Endometrium (tissue), 2 donors: ENCODE data around the gene VPS41.
"Not testable (repeated sequence)": the region's sequence is repeated elsewhere in the genome, so short reads cannot be mapped to it uniquely, and the experiment has no call there.

Experiments used
- FAIRE-seq: peaks from 2 replicates; lab custom pipeline; 2012; peaks lifted over from hg19 to GRCh38; lab: Jason Lieb, UNC
- donor health status: control.
- donor health status: control.

The VPS41 gene

DNA sequence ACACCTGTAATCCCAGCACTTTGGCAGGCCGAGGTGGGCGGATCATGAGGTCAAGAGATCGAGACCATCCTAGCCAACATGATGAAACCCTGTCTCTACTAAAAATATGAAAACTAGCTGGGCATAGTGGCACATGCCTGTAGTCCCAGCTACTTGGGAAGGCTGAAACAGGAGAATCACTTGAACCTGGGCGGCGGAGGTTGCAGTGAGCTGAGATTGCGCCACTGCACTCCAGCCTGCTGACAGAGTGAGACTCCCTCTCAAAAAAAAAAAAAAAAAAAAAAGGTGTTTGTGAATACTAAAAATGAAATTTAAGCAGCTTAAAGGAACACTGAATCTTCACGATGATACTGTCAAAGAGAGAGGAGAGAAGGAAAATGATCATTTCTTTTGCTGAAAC is 54.0 kb downstream of the VPS41 start:
- FAIRE-seq, result not testable (repeated sequence)

DNA sequence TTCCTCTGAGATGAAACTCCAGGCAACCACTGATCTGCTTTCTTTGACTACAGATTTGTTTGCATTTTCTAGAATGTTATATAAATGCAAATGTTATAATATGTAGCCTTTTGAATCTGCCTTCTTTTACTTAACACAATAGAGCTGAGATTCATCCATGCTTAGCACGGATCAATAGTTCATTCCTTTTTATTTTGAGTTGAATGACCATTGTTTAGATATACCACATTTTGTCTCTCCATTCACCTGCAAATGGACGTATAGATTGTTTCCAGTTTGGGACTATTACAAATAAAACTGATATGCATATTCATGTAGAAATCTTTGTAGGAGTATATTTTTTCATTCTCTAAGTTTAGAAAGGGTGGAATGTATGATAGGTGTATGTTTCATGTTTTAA is 57.7 kb downstream of the VPS41 start:
- FAIRE-seq, result no peak

DNA sequence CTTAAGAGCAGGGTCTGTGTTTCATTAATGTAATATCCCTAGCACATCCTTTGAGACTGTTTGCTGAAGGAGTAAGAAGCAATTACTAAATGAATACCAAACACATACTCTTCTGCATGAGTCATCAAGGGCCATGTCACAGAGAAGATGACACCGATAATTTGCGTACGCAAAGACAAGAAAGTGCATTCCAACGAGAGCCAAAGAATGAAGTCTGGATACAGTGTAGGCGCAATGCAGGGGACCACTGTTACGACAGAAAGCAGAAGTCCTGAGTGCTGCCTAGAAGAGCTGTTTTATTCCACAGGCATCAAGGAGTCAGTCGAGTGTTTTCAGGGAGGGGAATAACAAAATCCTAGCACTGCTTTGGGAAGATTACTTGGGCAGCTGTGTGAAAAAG is 62.7 kb downstream of the VPS41 start:
- FAIRE-seq, result no peak

DNA sequence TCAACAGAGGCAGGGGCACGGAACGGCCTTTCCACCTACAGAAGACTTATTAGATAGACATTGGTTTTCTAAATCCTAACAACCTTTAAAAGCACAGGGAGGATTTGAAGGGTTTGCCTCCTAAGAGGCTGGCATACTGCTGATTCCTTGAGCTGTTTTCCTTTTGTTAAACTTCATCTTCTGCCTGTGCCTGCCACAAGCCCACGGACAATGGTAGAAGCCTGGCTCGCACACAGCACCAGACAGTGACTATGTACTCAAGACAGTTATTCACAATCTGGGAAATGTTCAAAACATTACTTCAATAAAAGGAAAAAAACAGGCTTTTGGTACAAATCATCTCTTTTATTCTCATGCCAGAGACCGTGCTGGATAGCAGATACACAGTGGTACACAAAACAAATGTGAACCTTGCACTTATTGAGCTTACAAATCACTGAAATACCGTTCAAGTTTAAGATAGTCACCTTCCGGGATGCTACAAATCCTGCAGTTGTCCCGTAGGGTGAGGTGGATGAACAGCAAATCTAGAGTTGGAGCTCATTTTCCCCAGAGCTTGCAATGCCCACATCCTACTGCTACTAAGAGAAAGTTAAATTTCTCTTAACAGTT is 63.9 kb downstream of the VPS41 start:
- FAIRE-seq, result no peak

DNA sequence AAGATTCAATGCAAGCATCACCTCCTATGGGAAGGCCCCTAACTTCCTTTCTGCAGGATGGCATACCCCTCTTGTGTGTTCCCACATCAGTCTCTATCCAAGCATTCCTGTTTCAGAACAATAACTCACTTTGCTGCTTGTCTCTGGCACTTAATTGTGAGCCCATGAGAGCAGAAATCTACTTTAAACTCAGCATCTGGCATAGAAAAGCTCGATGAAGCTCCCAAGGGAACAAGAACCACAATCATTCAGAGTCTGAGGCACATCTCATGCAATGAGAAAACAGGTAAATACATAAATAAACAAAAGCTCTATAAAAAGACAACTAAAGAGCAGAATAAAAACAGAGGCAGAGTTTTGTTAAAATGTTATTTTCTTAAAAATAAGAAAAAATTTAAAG is 66.2 kb downstream of the VPS41 start:
- FAIRE-seq, result no peak

DNA sequence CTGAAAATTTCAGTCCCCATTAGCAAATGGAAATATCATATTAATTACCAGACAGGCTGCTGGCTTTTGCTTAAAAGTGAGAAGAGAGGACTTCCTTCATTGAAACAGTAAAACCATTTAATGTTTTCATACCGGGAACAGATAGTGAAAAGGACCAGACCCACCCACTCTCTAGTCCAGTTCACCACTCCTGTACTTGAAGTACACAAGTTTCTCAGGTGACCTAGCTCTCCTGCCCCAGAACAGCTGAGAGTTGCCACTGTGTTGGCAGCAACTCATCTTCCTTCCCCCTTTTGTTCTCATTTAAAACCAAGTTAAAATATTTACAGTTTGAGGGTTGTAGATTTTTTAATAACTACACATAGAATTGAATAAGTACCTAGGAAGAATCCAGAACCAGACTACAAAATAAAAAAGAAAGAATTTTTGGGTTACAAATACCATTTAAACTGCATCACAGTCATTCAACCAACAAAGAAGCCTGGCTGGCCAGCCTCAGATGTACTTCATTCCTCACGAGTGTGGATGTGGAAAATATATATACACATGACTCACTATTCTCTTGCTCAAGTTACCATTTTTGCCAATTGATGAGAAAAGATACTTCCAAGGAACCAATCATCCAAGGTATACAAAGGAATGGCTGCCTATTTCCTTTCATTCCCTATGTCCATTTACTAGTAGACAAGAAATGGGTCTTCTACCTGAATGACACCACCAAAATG is 68.1 kb downstream of the VPS41 start:
- no peak for FAIRE-seq

DNA sequence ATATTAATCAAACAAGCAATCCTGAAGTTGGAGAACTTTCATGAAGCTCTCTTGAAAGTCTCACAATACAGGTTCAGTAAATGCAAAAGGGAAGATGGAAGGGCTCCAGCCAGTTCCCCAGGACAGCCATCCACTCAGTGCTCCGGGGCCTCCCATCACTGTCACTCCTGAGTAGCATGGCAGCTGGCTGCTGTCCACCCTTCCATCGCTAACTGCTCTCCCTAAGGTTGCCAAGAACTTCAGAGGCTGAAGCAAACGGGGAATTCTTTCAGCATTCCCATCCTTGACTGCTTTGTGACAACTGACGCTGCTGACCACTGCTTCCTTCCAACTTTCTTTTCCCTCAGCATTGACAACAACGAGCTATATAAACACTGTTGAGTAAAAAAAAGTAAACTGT is 69.1 kb downstream of the VPS41 start:
- FAIRE-seq, result no peak

DNA sequence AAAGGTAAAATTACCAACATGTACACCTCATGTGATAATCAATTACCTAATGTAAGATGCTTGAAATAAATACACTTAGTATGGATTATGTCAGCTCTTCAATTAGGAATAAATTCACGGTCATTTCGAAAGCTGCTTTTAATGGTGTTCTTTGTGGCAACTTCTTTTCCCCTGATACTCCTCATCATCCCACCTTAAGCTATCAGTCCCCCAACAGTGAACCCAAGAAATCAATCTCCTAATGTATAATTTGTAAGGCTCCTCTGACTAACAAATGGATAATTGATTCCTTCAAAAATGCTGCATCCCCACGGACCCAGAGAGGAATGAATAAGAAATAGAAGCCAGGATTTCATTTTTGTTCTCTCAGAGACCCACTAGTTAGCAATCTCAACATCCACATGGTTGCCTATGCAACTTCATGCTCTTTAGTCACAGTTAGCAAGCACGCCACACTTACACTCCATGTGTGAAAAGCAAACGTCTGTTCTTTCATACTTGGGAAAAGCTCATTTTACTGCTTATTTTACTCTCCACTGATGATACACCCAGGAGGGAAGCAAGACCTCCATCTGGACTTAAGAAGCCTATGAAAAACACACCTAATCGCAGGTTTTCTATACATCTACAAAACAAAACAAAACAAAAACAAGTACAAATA is 70.1 kb downstream of the VPS41 start:
- no peak for FAIRE-seq

DNA sequence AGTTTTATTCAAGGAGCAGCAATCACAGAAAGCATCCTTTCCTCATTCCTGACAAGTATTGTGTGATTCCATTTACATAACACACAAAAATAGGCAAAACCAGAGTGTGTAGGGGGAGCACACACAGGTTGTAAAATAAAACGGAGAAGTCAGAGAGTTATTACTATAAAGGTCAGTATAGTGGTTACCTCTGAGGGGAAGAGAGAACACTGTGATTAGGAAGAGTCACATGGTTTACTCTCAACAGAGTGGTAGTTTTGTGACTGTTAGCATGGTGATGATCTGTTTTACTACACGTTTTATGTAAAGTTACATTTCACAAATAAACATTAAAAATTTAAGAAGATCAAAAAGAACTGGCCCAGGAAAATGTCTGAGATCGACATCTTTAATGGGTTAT is 74.6 kb downstream of the VPS41 start:
- FAIRE-seq, result no peak

DNA sequence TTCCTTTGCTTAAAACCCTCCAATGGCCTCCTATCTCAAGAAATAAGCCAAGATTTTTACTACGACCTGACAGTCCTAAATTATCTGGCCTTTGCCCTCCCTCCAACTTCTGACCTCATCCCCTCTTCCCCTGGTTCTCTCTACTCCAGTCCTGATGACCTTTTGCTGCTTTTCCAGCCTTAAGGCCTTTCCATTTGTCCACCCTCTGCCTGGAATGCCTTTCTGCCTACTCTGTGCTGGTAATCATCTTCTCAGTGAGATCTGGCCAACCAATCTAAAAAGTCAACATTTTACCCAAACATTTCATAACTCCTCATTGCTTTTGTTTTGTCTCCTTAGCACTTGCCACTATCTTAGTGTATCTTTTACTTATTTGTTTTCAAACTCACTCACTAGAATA is 75.7 kb downstream of the VPS41 start:
- no peak for FAIRE-seq

DNA sequence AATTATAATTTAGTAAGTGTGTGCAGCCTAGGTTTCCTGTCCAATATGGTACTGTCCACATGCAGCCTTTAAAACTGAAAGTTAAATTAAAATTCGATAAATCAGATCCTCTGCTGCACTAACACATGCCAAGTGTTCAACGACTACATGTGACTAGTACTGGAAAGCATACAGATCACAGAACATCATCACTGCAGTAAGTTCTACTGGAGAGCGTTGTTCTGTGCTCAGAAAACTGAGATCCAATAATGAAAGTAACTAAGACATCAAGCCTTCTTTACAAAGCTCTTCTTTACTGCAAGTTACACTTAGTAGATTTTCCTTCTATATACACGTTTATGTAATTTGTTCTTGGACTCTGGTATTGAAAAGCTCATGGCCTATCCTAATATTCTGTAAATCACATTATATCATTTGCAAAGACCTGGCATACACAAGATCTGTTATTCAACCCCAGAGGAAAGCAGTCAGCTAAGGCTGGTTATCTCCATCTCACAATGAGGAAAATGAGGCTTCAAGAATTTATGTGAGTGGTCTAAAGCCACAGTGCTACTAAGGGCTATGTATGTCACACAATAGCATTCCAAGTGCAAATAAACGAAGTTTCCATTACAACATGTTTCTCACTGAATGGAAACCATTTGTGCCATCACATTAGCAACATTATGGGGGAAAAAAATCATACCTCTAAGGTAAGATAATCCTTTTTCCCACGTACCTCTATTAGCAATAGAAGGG is 77.6 kb downstream of the VPS41 start:
- FAIRE-seq, result no peak

DNA sequence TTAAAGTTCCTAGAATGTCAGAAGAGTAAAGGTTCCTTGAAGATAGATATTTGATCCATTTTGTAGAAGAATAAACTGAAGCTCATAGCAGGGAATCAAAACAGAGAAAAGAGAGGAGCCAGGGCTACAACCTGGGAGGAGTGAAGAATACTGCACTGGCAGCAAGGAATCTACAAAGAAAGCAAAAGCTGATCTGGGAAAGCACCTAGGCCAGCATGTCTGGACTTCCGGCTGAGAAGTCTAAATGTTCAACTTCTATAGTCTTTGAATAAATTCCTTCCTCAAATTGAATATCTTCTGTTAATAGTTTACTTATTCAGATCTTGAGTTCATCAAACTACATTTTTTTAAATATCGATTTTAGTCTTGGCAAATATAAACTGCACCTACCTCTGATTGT is 78.2 kb downstream of the VPS41 start:
- FAIRE-seq, result no peak

DNA sequence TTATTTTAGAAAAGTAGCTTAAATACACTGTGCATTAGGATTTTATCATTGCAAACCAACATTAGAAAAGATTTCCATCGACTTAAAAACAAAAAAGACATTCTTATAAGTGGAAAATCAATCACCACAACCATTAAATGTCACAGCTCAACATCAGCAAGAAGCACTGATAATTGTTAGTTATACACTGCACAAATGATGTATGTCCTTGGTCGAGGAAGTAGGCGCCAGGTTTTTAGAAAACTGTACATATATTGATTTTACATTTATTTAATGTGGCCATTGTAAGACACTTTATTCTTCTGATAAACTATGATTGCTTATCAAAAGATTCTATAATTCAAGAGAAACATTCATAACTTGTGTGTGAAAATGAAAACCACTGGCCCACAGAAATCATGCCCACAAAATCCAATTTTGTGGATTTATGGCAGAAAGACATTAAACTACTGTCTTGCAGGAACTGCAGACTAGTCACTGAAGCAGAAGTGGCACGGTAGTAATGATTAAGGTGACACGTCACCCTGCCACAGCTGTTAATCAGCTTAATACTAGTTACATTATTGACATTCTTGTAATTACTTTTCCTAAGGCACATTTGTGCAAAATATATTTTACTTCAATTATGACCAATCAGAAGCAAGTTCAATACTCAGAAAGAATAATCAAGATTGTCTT is 79.4 kb downstream of the VPS41 start:
- no peak for FAIRE-seq

DNA sequence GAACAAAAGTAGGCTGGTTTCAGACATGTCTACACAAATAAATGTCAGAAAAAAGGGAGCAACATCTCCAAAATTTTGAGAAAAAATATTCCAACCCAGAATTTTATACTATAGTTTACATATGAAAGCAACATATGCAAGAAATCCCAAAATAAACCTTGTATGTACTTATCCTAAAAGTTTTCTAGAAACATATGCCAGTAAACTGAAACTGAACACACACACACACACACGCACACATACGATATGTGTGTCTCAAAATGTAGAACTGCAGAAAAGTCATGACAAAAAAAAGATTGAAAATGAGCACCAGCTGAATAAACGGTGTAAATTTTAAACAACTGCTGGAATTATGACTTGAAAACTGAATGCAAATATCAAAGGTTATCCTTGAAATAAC is 81.0 kb downstream of the VPS41 start:
- no peak for FAIRE-seq

DNA sequence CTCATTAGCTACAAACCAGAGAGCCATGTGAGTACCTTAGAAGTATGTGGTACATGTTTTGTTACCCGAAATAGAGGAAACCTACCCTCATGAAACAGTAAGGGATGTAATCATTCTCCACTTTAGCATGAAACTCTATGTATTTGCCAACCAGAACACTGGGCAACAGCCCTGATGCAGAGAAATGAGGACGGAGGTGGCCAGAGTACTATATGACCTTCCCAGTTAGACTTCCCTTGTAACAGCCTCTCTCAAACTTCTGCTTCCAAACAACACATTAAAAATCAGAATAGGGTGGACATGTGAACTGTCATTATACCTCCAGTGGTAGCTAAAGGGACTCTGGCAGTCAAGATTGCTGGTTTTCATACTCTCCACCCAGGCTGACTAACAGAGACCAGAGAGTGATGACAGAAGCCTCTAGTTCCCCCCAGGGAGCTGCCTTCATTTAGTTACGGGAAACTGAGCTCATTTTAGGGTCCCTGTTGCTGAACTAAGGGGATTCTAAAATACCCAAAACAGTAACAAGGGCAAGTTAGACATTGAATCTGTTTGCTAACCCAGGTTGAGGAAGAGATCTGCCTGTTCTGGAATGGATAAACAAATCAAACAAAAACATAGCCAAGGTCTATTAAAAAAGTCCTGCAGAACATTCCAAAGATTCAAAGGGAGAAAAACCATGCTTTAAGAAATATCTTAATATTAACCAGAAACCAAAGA is 83.1 kb downstream of the VPS41 start:
- no peak for FAIRE-seq

DNA sequence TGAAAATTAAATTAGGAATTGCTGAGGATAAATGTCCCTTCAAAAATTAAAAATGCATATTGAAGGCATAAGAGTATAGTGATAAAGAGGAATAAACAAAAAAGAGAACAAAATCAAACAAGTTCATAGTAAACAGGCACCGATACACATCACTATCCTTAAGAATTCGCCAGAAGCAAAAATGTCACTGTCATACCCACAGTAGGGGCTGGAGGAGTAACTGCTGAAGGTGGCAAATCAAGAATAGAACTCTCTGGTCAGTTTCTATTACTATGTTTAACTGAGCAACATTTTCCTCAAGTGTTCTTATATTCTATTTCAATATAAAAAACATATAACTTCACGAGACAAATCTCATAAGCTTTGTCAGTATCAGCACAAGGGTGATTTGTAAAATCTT is 84.0 kb downstream of the VPS41 start:
- FAIRE-seq, result no peak

DNA sequence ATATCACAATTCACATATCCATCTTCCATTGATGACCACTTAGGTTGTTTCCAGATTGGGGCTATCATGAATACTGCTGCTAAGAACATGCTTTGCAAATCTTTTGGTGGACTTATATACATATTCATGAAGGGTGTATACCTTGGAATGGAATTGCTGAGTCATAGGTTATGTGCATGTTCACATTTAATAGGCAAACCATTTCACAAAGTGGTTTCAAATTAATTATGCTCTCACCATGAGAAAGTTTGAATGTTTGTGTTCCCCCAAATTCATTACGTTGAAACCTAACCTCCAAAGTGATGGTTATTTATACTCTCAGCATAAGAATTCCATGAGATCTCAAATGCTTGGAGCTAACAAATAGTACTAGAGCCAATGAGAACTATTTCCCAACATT is 86.4 kb downstream of the VPS41 start:
- FAIRE-seq, result no peak

DNA sequence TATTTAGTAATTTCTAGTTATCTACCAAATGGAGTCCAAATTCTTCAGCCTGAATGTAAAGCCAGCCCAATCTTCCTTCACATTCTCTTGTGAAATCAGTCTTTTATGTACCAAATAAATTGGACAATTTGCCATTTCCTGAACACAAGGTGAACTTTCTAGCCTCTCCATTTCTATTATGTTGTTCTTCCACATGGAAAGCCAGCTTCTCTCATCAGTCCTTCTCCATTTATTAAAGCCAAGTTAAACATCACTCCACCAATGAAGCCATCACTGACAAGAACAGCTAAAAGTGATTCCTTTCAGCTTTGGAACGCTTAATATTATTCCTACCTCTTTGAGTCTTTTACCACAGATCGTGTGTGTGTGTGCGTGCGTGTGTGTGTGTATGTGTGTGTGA is 88.4 kb downstream of the VPS41 start:
- FAIRE-seq, result no peak

DNA sequence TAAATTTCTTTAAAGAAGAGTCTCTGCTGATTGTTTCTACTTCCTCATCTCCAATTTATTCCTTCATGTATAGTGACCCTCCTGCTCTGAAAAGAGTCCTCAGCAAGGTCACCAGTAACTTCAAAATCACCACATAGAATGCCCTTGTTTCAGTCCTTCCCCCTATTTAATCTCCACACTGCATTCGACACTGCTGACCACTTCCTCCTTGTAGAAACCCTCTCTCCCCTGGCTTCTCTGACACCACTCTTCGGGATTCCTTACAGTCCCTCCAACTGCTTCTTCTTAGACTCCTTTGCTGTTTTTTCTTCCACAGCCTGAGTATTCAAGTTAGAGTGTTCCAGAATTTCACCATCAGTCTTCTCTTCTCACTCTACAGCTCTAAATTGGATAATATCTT is 89.5 kb downstream of the VPS41 start:
- FAIRE-seq, result no peak

DNA sequence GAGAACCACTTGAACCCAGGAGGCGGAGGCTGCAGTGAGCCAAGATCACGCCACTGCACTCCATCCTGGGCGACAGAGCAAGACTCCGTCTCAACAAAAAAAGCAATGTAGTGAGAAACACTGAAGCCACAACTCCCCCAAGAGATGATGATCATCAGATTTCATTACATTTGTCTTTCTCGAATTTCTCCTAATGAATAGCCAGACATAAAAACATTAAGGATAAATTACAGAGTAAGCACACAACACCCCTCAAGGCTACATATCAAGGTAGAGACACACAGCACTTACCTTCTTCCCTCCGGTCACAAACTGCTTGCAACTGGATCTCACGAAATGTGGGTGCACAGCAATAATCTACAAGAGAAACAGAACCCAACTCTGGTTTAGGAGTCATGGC is 91.5 kb downstream of the VPS41 start:
- no peak for FAIRE-seq

DNA sequence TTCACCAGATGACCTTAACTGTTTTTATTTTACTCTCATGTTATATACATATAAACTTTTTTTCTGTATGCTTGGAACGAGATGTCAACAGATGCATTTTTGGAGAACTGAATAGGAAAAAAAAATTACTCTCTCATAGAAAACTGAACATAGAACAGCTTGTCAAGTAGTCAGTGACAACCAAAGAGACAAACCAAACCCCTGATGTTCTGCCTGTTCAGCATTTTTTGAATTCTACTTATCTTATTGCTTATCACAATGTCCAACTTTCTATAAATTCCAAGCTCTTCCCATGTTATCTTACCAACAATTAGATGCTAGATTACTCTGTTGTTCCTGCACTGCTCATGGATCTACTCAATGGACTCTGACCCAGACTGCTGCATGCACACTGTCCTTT is 95.2 kb downstream of the VPS41 start:
- no peak for FAIRE-seq

DNA sequence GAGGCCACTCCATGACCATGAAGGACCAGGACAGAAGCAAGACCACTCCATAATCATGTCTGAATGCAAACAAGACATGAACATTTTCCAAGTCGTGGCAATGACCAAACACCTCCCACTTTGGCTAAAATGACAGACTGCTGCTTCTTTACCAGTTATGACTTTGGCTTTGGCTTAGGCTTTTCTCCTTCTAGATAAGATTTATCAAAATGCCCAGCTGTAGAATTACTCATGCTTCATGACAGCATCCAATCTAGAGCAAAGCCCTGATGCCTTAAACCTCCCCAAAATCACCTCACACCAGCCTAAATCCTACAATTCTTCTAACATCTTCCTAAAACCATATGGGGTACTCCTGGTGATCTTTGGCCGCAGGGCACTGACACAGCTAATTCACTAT is 102.1 kb downstream of the VPS41 start:
- FAIRE-seq, result no peak
